HG02885 (cell line): ENCODE results near the gene UGT2B15.
"Not testable (repeated sequence)": the region's sequence is repeated elsewhere in the genome, so short reads cannot be mapped to it uniquely, and the experiment has no call there.

Experiments
- ATAC-seq: cut with Tn5 transposase; IDR thresholded peaks from one replicate; pipeline ENCODE4 v1.9.1; 2021; ENCODE audit warnings: mild to moderate bottlenecking; ENCODE audit not compliant: unreplicated experiment, poor library complexity

UGT2B15 gene

DNA sequence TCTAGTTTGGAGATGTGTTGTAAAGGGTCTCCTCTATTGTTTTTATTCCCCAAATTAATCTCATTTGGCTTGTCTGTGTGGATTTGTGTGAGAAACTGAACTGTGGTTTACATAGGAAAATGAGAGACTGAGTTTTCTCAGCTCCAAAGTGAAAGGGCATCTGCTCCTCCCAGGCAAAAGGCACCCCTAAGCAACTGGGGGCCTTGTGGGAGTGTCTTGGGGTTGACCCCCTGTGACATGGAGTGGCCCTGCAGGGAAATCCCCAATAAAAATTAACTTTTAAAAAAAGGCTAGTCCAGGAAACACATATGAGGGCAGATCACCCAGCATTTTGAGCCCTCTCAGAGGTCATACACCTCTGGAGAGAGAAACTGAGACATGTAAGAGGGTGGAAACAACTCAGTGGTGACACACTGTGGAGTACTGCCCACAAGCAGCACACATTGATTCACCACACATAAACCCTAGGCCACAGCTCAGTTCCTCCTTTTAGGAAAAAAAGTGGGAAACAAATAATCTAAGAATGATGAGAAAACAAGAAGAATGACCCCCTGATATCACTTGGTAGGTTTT is 13.3 kb downstream of the UGT2B15 start:
- peak; percentile 71 for ATAC-seq

GRCh38 chr4:68656445-68656973 is 13.9 kb downstream of the UGT2B15 start:
- peak; percentile 47 for ATAC-seq

DNA sequence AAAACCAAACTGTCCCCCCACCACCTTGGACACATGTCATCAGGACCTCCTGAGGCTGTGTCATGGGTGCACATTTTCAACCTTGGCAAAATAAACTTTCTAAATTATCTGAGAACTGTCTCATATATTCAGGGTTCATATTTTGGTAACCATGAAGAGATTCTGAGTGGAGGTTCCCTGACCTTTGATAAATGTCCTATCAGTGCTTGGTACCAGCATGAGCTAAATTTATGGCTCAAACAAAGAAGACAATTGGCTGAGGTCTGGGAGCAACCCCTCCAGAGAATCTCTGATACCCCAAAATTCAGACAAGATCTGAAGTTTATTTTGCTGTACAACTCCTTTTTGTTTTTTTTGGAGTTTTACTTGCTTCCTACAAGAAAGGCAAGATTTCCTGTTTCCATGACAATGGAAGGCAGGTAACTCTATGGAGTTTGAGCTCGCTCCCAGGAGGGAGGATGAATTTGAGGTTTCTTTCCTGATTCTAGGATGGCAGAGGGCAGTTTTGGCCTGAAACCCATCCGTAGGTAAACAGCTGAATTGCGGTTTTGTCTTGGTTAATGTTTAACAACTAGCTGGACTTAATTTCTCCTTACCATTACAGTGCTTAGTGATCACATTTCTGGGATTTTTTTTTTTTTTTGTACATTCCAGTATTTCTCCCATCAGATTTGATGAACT is 14.5 kb downstream of the UGT2B15 start:
- ATAC-seq: peak; percentile 1

GRCh38 chr4:68654946-68655721 is 15.3 kb downstream of the UGT2B15 start:
- ATAC-seq: no peak

- ATAC-seq: no peak
These were observed 18.5 kb downstream of the UGT2B15 start for GRCh38 chr4:68651932-68652331.

DNA sequence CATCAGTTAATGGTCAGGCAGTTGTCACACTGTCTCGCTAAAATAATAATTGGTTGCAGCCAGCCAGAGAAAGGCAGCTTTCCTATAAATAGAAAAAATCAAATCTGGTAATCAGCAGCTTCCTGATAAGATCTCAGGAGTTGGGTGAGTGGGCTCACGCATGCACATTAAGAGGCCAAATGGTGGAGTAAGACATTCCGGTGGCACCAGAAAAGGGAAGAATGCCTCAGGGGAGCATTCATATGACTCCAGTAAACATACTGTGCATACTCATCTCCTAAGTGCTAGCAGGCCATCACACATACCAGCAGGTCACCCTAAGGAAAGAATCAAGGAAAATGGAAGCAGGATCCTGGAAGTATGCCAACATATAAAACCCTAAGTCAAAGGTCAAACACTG is 40.1 kb downstream of the UGT2B15 start:
- ATAC-seq: no peak

- not testable (repeated sequence) for ATAC-seq
These were observed 47.7 kb downstream of the UGT2B15 start for GRCh38 chr4:68622731-68623130.

DNA sequence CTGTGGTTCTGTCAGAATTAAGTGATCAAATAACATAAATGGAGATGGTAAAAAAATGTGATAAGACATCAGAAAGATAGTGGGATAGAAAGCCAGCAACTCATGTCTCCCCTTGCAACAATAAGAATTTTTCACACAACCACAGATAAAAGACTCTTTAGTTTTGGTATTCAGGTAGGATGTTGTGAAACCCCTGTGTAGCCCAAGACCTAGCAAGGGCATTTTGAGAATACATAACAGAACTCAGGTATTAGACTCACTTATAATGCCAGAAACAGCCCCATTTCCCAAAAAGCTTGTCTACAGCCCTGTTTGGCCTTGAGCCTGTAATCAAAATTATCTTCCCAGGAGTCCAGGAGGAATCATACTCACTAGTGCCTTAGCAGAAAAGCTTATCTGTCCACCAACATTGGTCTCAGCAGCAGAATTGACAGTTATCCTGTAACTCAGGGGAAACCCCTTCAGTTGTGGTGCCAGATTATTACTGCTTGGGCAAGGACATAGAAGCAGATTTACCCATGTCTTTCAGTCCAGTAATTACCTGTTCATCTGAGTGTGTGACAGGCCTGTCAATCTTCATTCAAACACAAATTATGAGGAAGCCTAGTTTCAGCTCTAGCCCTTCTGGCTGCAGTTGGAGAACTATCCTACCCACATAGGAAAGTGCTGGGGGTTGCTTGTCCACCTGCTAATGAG is 53.3 kb downstream of the UGT2B15 start:
- ATAC-seq: no peak

DNA sequence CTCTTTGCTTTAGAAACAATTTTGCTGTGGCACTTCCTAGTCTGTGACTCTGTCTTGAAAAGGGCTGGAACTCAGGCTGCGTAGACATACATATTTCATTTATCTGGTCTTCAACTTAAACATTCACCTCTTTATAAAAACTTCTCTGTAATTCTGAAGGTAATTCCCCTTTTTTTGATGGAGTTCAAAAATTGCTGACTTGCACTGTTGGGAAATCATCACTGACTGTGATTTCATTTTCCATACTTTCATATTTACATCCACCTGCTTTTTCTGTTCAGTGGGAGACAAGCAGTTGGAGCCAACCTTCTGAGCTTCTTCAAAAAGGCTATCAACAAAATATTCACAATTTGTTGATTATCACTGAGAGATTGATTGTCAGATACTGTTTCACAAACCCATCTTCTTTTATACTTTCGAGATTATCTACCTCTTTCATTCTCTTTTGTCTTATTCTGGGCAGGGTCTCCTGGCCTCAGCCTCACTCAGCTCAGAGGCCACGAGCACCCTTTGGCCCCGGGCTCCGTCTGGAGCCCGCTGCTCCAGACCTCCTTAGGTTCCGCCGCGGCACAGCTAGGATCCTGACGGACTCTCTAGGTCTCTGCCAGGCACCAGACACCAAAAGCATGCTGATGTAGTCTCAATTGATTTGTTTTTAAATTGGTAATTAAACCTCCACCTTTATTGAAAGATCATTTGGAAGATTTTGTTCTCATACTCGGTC is 54.6 kb downstream of the UGT2B15 start:
- no peak for ATAC-seq

- no peak for ATAC-seq
These were observed 56.7 kb downstream of the UGT2B15 start for GRCh38 chr4:68613752-68614151.

DNA sequence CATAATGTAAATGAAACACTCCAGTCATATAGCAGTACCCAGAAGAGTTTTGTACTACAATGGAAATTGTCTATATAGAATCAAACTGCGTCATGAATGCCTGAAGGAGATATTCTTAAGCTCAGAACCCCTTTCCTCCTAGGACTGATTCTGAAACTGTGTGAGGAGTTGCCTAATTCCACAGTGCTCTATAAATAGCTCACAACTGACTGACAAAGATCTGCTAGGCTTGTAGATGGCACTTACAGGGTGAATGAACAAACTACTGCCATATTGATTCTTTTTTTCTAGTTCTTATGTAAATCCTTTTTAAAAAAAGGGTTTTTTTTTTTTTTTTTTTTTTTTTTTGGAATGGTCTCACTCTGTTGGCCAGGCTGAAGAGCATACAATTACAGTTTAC is 64.2 kb downstream of the UGT2B15 start:
- ATAC-seq: no peak

DNA sequence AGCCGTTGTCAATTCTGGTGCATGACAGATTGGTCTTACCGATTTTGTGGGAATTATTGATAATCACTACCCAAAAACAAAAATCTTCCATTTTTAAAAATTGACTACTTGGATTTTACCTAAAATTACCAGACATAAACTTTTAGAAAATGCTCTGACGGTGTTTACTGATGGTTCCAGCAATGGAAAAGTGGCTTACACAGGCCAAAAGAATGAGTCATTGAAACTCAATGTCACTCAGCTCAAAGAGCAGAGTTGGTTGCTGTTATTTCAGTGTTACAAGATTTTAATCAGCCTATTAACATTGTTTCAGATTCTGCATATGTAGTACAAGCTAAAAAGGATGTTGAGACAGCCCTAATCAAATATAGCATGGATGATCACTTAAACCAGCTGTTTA is 71.3 kb downstream of the UGT2B15 start:
- no peak for ATAC-seq

DNA sequence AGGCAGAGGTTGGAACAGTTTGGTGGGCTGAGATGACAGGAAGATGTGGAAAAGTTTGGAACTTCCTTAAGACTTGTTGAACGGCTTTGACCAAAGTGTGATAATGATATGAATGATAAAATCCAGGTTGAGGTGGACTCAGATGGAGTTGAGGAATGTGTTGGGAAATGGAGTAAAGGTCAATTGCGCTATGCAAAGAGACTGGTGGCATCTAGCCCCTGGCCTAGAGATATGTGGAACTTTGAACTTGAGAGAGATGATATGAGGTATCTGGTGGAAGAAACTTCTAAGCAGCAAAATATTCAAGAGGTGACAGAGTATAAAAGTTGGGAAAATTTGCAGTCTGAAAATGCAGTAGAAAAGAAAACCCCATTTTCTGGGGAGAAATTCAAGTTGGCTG is 73.0 kb downstream of the UGT2B15 start:
- ATAC-seq: no peak
